ENCODE results near the gene GFM2.
A peak's percentile ranks its signal among the peaks of the same experiment; 100 is the strongest.

GFM2 gene

GRCh38 chr5:74767579-74767913 lies 629 bp upstream of the GFM2 start:
- Histone ChIP-seq H3K4me2 (ENCODE audit: low read depth, low read length, poor library complexity, severe bottlenecking) (peak overlapping the region; percentile 99), H2AFZ (ENCODE audit: low read length) (peak overlapping the region; percentile 85; the same call in 1 of the 2 replicates), H3F3A (ENCODE audit: low read depth) (no peaks in the 10 kb centered on the region), H3K79me2 (ENCODE audit: insufficient read depth, low read length) (peaks cover 64% of the 10 kb centered on the region), H3K9ac (ENCODE audit: low read depth, low read length, poor library complexity, severe bottlenecking) (peak overlapping the region; percentile 83), H3K36me3 (ENCODE audit: insufficient read depth, low read length) (peaks cover 26% of the 10 kb centered on the region; the same call in 1 of the 2 replicates), H3K4me3 (ENCODE audit: low read length, poor library complexity, severe bottlenecking) (peak overlapping the region; percentile 99), H3K27me3 (ENCODE audit: insufficient read depth, low read length, poor library complexity, severe bottlenecking) (no peaks in the 10 kb centered on the region), H4K20me1 (ENCODE audit: insufficient read depth, low read length, poor library complexity, severe bottlenecking) (peaks cover 37% of the 10 kb centered on the region), H3K4me1 (ENCODE audit: insufficient read depth, low read length, poor library complexity, severe bottlenecking) (peaks cover 39% of the 10 kb centered on the region), H3K9me2 (replicated peaks; ENCODE audit: low read depth, low read length) (no peaks in the 10 kb centered on the region), H3K9me3 (ENCODE audit: insufficient read depth, low read depth, low read length) (no peaks in the 10 kb centered on the region)
- no peak for TF ChIP-seq CTCF (conservative IDR thresholded peaks at IDR 0.05; ENCODE audit: low read length)

GRCh38 chr5:74766418-74766848 lies 484 bp downstream of the GFM2 start:
- Histone ChIP-seq H3K4me2 (ENCODE audit: low read depth, low read length, poor library complexity, severe bottlenecking) (peak overlapping the region; percentile 81), H3K27me3 (ENCODE audit: insufficient read depth, low read length, poor library complexity, severe bottlenecking) (no peaks in the 10 kb centered on the region), H3K4me1 (ENCODE audit: insufficient read depth, low read length, poor library complexity, severe bottlenecking) (peaks cover 50% of the 10 kb centered on the region), H3K9me2 (replicated peaks; ENCODE audit: low read depth, low read length) (no peaks in the 10 kb centered on the region), H3K9me3 (ENCODE audit: insufficient read depth, low read depth, low read length) (no peaks in the 10 kb centered on the region), H2AFZ (ENCODE audit: low read length) (peak overlapping the region; percentile 99), H4K20me1 (ENCODE audit: insufficient read depth, low read length, poor library complexity, severe bottlenecking) (peaks cover 37% of the 10 kb centered on the region), H3K9ac (ENCODE audit: low read depth, low read length, poor library complexity, severe bottlenecking) (peak overlapping the region; percentile 83), H3K4me3 (ENCODE audit: low read length, poor library complexity, severe bottlenecking) (peak overlapping the region; percentile 99), H3K79me2 (ENCODE audit: insufficient read depth, low read length) (peaks cover 70% of the 10 kb centered on the region), H3F3A (ENCODE audit: low read depth) (no peaks in the 10 kb centered on the region), H3K36me3 (ENCODE audit: insufficient read depth, low read length) (peaks cover 18% of the 10 kb centered on the region; the same call in 1 of the 2 replicates)
- TF ChIP-seq EZH2phosphoT487 (IDR thresholded peaks at IDR 0.05; ENCODE audit: borderline replicate concordance) (no peak), CTCF (conservative IDR thresholded peaks at IDR 0.05; ENCODE audit: low read length) (peak; percentile 73)

GRCh38 chr5:74765929-74766328 lies 988 bp downstream of the GFM2 start:
- Histone ChIP-seq H3K9ac (ENCODE audit: low read depth, low read length, poor library complexity, severe bottlenecking) (peak overlapping the region; percentile 83), H3K36me3 (ENCODE audit: insufficient read depth, low read length) (peaks cover 14% of the 10 kb centered on the region; the same call in 1 of the 2 replicates), H3K9me3 (ENCODE audit: insufficient read depth, low read depth, low read length) (no peaks in the 10 kb centered on the region), H2AFZ (ENCODE audit: low read length) (no peak overlapping the region), H3K4me2 (ENCODE audit: low read depth, low read length, poor library complexity, severe bottlenecking) (peak overlapping the region; percentile 81), H3K27me3 (ENCODE audit: insufficient read depth, low read length, poor library complexity, severe bottlenecking) (no peaks in the 10 kb centered on the region), H3K79me2 (ENCODE audit: insufficient read depth, low read length) (peaks cover 71% of the 10 kb centered on the region), H3K4me3 (ENCODE audit: low read length, poor library complexity, severe bottlenecking) (peak overlapping the region; percentile 99), H3F3A (ENCODE audit: low read depth) (no peaks in the 10 kb centered on the region), H3K9me2 (replicated peaks; ENCODE audit: low read depth, low read length) (no peaks in the 10 kb centered on the region), H3K4me1 (ENCODE audit: insufficient read depth, low read length, poor library complexity, severe bottlenecking) (peaks cover 55% of the 10 kb centered on the region), H4K20me1 (ENCODE audit: insufficient read depth, low read length, poor library complexity, severe bottlenecking) (peaks cover 37% of the 10 kb centered on the region)
- TF ChIP-seq CTCF (conservative IDR thresholded peaks at IDR 0.05; ENCODE audit: low read length) (no peak), EZH2phosphoT487 (IDR thresholded peaks at IDR 0.05; ENCODE audit: borderline replicate concordance) (no peak)
